Activated CD8-positive, alpha-beta memory T cell treated with anti-CD3 and anti-CD28 coated beads, Interleukin-2, amount 10 ng/mL, durations not matched to agents 7 days and 5 days (primary cell): ENCODE results near the gene UXT. TPM values are rescaled to one million over a fixed set of nuclear protein-coding genes. Genes with fewer than 3 reads are reported as not detected.
A peak's percentile ranks its signal among the peaks of the same experiment; 100 is the strongest.

Source experiments
- ATAC-seq: fragments of 150-1000 bp; cut with Tn5 transposase; one replicate; pipeline ENCODE4 v1.10.0; 2021; ENCODE audit warnings: moderate library complexity
- CTCF ChIA-PET: fragments of 350-600 bp; sonication (Branson Sonifier 250); formaldehyde crosslinking; loops from one replicate; lab custom pipeline; 2021; ENCODE audit warnings: antibody characterized with exemption; lab: Charles Lee
- DNase-seq: peaks from one replicate; pipeline ENCODE4 v3.0.0-alpha.2; 2020
- H3K27ac Mint-ChIP-seq: one replicate; pipeline ENCODE4 v1.8.0; 2021; ENCODE audit warnings: mild to moderate bottlenecking, mixed read lengths
- H3K27me3 Mint-ChIP-seq: one replicate; pipeline ENCODE4 v1.8.0; 2021; ENCODE audit warnings: mixed read lengths
- H3K36me3 Mint-ChIP-seq: one replicate; pipeline ENCODE4 v1.8.0; 2021; ENCODE audit warnings: mild to moderate bottlenecking, mixed read lengths
- H3K4me1 Mint-ChIP-seq: one replicate; pipeline ENCODE4 v1.8.0; 2021; ENCODE audit warnings: mixed read lengths
- H3K4me3 Mint-ChIP-seq: one replicate; pipeline ENCODE4 v1.8.0; 2021; ENCODE audit warnings: mild to moderate bottlenecking, moderate library complexity, mixed read lengths
- H3K9me3 Mint-ChIP-seq: one replicate; pipeline ENCODE4 v1.8.0; 2022; ENCODE audit warnings: low read depth, mixed read lengths
- total RNA-seq, 2 experiments: library from RNA; stranded (reverse); gene quantifications; one replicate each; pipeline ENCODE4 v1.2.3, GENCODE V29; 2021

The UXT gene
- total RNA-seq, 2 experiments from 2014 or later = 118 to 151 TPM

DNA sequence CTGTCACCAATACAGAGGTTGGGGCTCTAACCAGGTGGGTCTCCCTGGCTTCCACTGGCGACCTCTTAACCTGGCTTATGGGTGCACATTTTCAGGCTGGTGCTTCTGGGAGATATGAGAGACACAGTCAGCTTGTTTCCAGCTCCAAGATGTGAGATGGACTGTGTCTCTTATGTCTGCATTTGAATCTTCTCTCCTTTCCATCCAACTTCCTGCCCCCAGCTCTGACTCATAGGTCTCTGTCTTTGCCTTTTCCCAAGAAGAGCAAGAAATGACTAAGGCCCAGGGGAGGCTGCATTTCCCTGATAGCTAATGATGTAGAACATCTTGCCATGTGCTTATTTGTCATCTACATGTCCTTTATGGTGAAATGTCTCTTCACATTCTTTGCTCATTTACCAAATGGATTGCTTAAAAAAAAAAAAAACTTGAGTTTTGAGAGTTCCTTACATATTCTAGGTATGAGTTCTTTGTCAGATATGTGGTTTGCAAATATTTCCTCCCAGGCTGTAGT is 3.2 kb upstream of the UXT start:
- ATAC-seq = no peak
- CTCF ChIA-PET = interaction anchor here (1.0 kb wide), 1 partner anchor 139 kb away, joined by 3 read pairs; no protein-coding TSS in a partner anchor
- H3K27me3 Mint-ChIP-seq = no peaks in the 10 kb centered on the region

GRCh38 chrX:47661539-47661938 is 2.6 kb upstream of the UXT start:
- no peak overlapping the region for H3K27ac Mint-ChIP-seq
- CTCF ChIA-PET = no interaction called here
- H3K4me3 Mint-ChIP-seq = no peak overlapping the region
- no peak for DNase-seq
- H3K4me1 Mint-ChIP-seq = peaks cover 24% of the 10 kb centered on the region
- H3K36me3 Mint-ChIP-seq = peaks cover 13% of the 10 kb centered on the region
- no peak for ATAC-seq
- H3K27me3 Mint-ChIP-seq = no peaks in the 10 kb centered on the region
- H3K9me3 Mint-ChIP-seq = no peaks in the 10 kb centered on the region

More for the DNA sequence above, 3.2 kb upstream of the UXT start:
- no peaks in the 10 kb centered on the region for H3K9me3 Mint-ChIP-seq
- H3K27ac Mint-ChIP-seq = peak overlapping the region; percentile 56
- peaks cover 6% of the 10 kb centered on the region for H3K36me3 Mint-ChIP-seq
- peak; percentile 47 for DNase-seq
- H3K4me3 Mint-ChIP-seq = no peak overlapping the region
- peaks cover 19% of the 10 kb centered on the region for H3K4me1 Mint-ChIP-seq

DNA sequence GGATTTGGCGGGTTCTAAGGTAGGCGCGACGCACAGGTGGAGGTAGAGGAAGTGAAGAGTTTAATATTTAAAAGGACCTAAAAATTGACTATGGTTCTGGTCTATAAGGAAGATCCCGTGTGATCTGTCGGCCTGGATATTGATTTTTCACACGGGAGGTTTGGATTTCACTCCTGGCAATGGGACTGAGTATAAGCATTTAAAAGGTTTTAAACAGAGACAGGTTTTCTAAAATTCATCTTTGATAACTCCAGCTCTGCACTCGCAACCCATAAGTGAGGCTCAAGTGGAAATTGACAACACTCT is 394 bp upstream of the UXT start:
- Mint-ChIP-seq H3K36me3 (peaks cover 28% of the 10 kb centered on the region), H3K27me3 (no peaks in the 10 kb centered on the region)
- CTCF ChIA-PET = no interaction called here

DNA sequence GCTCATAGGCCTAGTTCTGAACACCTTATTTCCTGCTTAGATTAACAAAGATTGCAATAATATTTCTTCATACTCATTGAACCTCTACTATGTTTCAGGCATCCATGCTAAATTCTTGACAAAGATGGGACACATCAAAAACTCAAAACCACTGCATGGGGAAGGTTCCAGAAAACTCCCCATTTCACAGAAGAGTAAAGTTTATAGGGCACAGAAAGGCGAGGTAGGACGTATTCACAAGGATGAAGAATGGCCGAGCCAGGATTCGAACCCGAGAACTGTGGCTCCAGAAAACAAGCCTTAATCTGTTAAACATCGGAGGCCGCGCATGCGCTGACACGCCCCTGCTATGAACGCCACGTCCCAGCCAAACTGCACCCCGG is 688 bp downstream of the UXT start:
- ATAC-seq (no peak), DNase-seq (no peak)
- Mint-ChIP-seq H3K9me3 (no peaks in the 10 kb centered on the region), H3K4me3 (peak overlapping the region; percentile 85), H3K27ac (peak overlapping the region; percentile 98), H3K4me1 (peaks cover 28% of the 10 kb centered on the region), H3K27me3 (no peaks in the 10 kb centered on the region), H3K36me3 (peaks cover 32% of the 10 kb centered on the region)
- CTCF ChIA-PET = no interaction called here

More for the DNA sequence above, 394 bp upstream of the UXT start:
- Mint-ChIP-seq H3K4me1 (peaks cover 29% of the 10 kb centered on the region), H3K4me3 (peak overlapping the region; percentile 85), H3K27ac (peak overlapping the region; percentile 98), H3K9me3 (no peaks in the 10 kb centered on the region)
- ATAC-seq = no peak
- no peak for DNase-seq

DNA sequence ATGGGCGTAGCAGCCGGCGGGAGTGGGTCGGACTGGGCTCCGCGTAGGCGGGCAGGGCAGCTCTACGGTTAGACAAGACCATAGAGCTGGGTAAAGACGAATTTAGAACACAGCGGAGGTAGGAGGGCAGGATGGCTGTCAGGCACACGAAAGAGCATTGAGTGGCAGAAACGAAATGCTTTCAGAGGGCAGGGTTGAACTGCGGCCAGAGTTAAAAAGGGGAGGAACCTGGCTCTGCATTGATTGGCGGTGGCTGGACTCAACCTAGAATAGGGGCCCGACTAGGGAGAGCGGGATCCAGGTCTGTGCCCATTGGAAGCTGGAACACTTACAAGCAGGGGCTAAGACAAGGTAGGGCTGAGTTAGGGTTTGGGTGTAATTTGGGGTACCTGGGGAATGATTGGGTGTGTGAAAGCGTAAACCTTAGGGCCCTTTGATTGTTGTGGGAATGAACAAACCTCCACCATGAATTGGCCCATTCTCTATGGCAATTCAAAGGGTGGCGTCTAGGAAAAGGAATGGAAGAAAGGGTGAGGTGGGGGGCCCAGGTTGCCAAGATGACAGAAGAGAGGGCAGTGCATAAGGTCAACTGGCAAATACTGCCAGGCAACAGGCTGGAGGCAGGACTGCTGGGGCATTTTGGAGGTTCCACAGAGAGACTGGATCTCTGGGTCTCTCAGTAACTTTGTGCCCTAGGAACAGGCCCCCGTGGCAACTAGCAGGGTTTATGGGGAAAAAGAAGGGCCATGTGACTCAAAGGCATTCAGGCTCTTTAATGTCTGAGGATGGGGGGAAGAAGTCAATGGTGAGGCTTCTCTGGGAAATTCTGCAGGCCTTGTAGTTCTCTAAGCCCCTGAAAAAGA is 7.7 kb downstream of the UXT start:
- Mint-ChIP-seq H3K36me3 (peaks cover 53% of the 10 kb centered on the region), H3K9me3 (no peaks in the 10 kb centered on the region), H3K4me1 (peaks cover 42% of the 10 kb centered on the region), H3K27me3 (no peaks in the 10 kb centered on the region), H3K27ac (peak overlapping the region; percentile 94), H3K4me3 (peak overlapping the region; percentile 87)
- no peak for ATAC-seq
- DNase-seq = no peak
- CTCF ChIA-PET = no interaction called here

- CTCF ChIA-PET = no interaction called here
- H3K27ac Mint-ChIP-seq = peak within 1 kb of the TSS; percentile 94
- peak; percentile 95 for ATAC-seq
Observed at GRCh38 chrX:47650164-47651042, 8.6 kb downstream of the UXT start, which contains the start of gene ELK1. Gene ELK1 (minus strand): TSS chrX:47650563. CDS start chrX:47641441, 9,122 bp downstream.

DNA sequence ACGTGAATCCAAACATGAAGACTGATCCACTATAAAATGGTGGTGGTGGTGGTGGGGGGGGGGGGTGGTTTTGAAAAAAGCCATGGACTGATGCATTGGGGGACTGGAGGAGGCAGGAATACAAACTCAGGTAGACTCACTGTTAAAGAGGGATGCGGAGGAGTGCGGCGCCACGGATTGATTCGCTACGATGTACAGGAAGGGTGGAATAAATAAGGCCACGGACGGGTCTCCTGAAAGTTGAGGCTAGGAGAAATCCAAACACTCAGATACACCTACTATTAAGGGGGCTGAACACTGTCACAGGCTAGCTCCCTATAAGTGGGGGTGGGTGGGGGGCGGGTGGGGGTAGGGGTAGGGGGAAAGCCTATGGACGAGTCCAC is 9.2 kb downstream of the UXT start:
- H3K27me3 Mint-ChIP-seq = no peaks in the 10 kb centered on the region
- H3K4me3 Mint-ChIP-seq = peak overlapping the region; percentile 87
- peak overlapping the region; percentile 92 for H3K27ac Mint-ChIP-seq
- CTCF ChIA-PET = no interaction called here
- no peaks in the 10 kb centered on the region for H3K9me3 Mint-ChIP-seq
- DNase-seq (no peak), ATAC-seq (no peak)
- H3K36me3 Mint-ChIP-seq = peaks cover 44% of the 10 kb centered on the region
- H3K4me1 Mint-ChIP-seq = peaks cover 47% of the 10 kb centered on the region

More at GRCh38 chrX:47650164-47651042, 8.6 kb downstream of the UXT start, which contains the start of gene ELK1:
- H3K9me3 Mint-ChIP-seq = no peaks in the 10 kb centered on the region
- peak; percentile 95 for DNase-seq
- H3K4me1 Mint-ChIP-seq = peaks cover 42% of the 10 kb centered on the region
- H3K27me3 Mint-ChIP-seq = no peaks in the 10 kb centered on the region
- peaks cover 44% of the 10 kb centered on the region for H3K36me3 Mint-ChIP-seq
- peak within 1 kb of the TSS; percentile 87 for H3K4me3 Mint-ChIP-seq

DNA sequence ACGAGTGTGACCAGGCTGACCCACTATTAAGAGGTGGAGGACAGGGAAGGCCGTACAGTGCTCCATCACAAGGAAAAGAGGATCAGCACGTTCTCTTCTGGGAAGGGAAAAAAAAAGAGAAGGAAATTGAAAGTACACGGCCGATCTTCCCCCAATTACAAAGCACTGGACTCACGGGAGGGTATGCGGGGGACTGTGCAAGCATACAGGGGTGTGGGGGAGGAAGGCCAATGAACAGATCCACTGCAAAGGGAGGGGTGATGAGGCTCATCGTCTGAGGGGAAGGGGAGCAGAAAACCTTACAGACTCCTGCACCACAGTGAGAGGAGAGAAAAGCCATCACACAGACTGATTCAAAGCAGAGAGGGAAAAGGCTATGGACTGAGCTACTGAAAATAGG is 9.7 kb downstream of the UXT start:
- Mint-ChIP-seq H3K27ac (peak overlapping the region; percentile 92), H3K27me3 (no peaks in the 10 kb centered on the region), H3K4me1 (peaks cover 52% of the 10 kb centered on the region), H3K9me3 (no peaks in the 10 kb centered on the region), H3K36me3 (peaks cover 43% of the 10 kb centered on the region), H3K4me3 (peak overlapping the region; percentile 87)
- DNase-seq = no peak
- CTCF ChIA-PET = no interaction called here
- no peak for ATAC-seq

GRCh38 chrX:47648376-47648775 is 10.6 kb downstream of the UXT start:
- Mint-ChIP-seq H3K27ac (peak overlapping the region; percentile 92), H3K27me3 (no peaks in the 10 kb centered on the region), H3K4me3 (peak overlapping the region; percentile 87), H3K4me1 (peaks cover 53% of the 10 kb centered on the region), H3K36me3 (peaks cover 42% of the 10 kb centered on the region), H3K9me3 (no peaks in the 10 kb centered on the region)
- CTCF ChIA-PET = interaction anchor here (0.6 kb wide), 1 partner anchor 87 kb away, joined by 3 read pairs; no protein-coding TSS in a partner anchor
- DNase-seq (no peak), ATAC-seq (no peak)

- no peak for ATAC-seq
- Mint-ChIP-seq H3K9me3 (no peaks in the 10 kb centered on the region), H3K36me3 (peaks cover 33% of the 10 kb centered on the region), H3K4me1 (peaks cover 49% of the 10 kb centered on the region), H3K27me3 (no peaks in the 10 kb centered on the region), H3K4me3 (no peak overlapping the region), H3K27ac (no peak overlapping the region)
- CTCF ChIA-PET = no interaction called here
- DNase-seq = no peak
Observed at GRCh38 chrX:47646636-47647035, 12.3 kb downstream of the UXT start.

DNA sequence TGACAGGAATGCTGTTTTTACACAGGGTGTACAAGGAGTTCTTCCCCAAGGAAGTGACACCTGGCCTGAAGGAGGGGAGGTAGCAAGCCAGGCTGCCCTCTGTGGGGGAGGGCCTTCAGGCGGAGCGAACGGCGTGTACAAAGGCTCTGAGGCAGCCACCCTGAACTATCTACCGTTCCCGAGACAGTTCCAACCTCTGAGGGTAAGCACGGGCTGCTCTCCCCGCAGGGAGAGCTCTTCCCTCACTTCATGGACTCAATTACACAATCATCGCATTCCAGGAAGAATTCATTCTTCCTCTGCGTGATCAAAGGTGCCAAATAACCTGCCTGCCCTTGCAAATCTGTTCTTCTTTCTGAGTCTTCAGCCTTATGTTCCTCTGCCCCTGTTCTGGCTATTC is 13.4 kb downstream of the UXT start:
- ATAC-seq (no peak), DNase-seq (no peak)
- Mint-ChIP-seq H3K4me3 (no peak overlapping the region), H3K27ac (no peak overlapping the region), H3K9me3 (no peaks in the 10 kb centered on the region), H3K36me3 (peaks cover 37% of the 10 kb centered on the region), H3K4me1 (peaks cover 39% of the 10 kb centered on the region), H3K27me3 (no peaks in the 10 kb centered on the region)
- CTCF ChIA-PET = no interaction called here

DNA sequence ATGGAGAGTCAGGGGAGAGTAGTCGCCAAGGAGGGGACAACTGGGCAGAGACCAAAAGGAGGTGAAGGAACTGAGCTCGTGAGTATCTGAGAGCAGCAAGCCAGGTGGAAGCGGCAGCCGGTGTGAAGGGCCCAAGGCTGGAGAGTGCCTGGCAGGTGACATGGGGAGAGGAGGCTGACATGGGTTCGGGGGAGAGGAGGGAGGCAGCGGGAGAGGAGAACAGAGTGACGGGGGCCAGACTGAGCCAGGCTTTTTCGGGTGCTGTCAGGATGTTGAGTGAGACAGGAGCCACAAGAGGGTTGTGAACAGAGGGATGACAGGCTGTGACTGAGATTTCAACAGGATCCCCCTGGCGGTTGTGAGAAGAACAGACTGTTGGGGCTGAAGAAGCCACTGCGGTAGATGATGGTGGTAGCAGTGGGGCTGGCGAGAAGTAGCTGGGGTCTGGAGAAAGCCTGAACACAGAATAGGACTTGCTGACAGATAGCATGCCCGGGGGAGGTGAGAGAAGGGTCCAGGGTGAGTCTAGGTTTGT is 14.4 kb downstream of the UXT start:
- Mint-ChIP-seq H3K4me3 (no peak overlapping the region), H3K9me3 (no peaks in the 10 kb centered on the region), H3K36me3 (peaks cover 46% of the 10 kb centered on the region), H3K27ac (no peak overlapping the region), H3K4me1 (peaks cover 39% of the 10 kb centered on the region), H3K27me3 (no peaks in the 10 kb centered on the region)
- no peak for ATAC-seq
- no peak for DNase-seq
- CTCF ChIA-PET = no interaction called here

DNA sequence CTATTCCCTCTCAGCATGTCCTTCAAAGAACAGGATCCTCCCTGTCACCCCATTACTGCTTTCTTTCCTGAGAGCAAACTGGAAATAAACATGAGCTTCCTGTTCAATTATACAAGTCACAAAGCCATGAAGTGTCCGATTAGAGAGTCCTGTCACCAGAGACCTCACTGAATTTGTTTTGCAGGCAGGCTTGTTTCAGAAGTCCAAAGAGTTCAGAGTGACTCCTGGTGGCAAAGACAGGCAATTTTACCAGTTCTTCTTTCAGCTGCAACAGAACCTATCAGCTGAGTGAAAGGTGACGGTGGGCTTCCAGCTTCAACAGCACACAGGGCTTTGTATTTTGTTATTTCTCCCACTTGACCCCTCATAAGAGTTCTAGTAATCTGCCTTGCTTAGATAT is 15.1 kb downstream of the UXT start:
- CTCF ChIA-PET = no interaction called here
- no peaks in the 10 kb centered on the region for H3K27me3 Mint-ChIP-seq
- ATAC-seq (no peak), DNase-seq (no peak)
- H3K4me1 Mint-ChIP-seq = peaks cover 34% of the 10 kb centered on the region
- H3K27ac Mint-ChIP-seq = no peak overlapping the region
- no peak overlapping the region for H3K4me3 Mint-ChIP-seq
- H3K36me3 Mint-ChIP-seq = peaks cover 47% of the 10 kb centered on the region
- H3K9me3 Mint-ChIP-seq = no peaks in the 10 kb centered on the region
